ENCODE results near the gene GARS1.

The GARS1 gene

GRCh38 chr7:30594540-30595435 lies at the start of gene GARS1:
GARS1 (plus strand) TSS chr7:30594878; CDS start chr7:30594922, 44 bp downstream.
- peak; percentile 91 for DNase-seq (ENCODE audit: extremely low spot score)
- ChIA-PET POLR2A (interaction anchor here (0.7 kb wide), 1 partner anchor 18 kb away, joined by 3 read pairs; no protein-coding TSS in a partner anchor), CTCF (interaction anchor here (1.0 to 1.4 kb wide), 2 partner anchors 24 to 30 kb away, joined by 3 to 5 read pairs; no protein-coding TSS in a partner anchor)
- TF ChIP-seq CTCF (IDR thresholded peaks at IDR 0.05; ENCODE audit: control extremely low read depth, extremely low read depth, low read depth, missing control alignments), result no peak

DNA sequence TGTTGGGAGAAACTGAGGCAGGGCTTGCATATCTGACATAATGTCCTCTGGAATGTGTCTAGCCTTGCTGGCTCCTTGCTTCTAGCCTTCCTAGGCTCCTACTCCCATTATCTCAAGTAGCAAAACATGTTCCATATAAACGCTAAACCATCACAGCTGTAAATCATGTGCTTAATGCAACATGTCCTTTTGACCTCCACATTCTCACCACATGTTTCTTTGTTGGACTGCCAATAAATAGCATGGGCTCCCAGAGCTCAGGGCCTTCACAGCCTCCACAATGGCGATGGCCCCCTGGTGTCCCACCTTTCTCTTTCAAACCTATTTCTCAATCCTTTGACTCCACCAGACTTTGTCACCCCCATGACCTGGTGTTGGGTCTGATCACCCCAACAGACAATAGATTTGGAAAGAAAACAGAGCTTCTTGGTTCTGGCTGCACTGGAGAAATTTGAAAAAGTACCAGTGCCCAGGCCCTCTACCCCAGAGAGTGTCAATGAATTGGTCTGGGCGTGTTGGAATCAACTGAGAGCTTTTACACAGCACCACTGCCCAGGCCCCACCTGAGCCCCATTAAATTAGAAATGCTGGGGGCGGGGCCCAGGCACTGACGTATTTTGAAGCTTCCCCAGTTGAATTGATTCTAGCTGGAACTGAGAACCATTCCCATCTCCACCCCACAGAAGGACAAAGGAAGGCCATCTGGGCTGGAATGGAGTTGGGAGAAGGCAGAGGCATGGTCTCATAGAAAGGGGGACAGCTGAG lies 48.7 kb upstream of the GARS1 start:
- no peak for TF ChIP-seq CTCF (IDR thresholded peaks at IDR 0.05; ENCODE audit: control extremely low read depth, extremely low read depth, low read depth, missing control alignments)
- ChIA-PET CTCF (interaction anchor here (1.2 to 7.4 kb wide), 6 partner anchors 11 to 194 kb away, joined by 3 to 47 read pairs (median 20); no protein-coding TSS in a partner anchor), POLR2A (no interaction called here)
- no peak for DNase-seq (ENCODE audit: extremely low spot score)

DNA sequence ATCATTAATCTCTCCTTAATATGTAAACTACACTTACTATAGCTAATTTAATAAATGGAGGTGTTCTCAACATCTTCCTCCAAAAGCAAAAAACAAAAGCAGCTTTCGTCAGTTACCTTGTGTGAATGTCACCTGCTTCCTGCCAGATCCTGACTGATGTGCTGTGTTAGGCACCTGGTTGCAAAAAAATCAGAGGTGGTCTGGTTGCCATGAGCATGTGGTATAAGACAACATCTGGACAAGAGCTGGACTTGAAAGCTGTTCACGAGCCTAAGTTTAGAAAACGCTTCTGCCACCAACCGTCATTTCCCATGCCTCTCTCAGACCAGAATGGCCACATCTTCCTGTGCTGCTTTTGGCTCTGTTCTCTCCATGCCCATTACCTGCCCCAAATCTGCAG lies 48.1 kb upstream of the GARS1 start:
- ChIA-PET POLR2A (no interaction called here), CTCF (interaction anchor here (1.2 to 7.4 kb wide), 5 partner anchors 11 to 194 kb away, joined by 3 to 47 read pairs (median 22); no protein-coding TSS in a partner anchor)
- no peak for TF ChIP-seq CTCF (IDR thresholded peaks at IDR 0.05; ENCODE audit: control extremely low read depth, extremely low read depth, low read depth, missing control alignments)
- no peak for DNase-seq (ENCODE audit: extremely low spot score)

GRCh38 chr7:30548845-30549244 lies 45.8 kb upstream of the GARS1 start:
- POLR2A ChIA-PET, result no interaction called here
- peak; percentile 56 for DNase-seq (ENCODE audit: extremely low spot score)
- peak; percentile 62 for TF ChIP-seq CTCF (IDR thresholded peaks at IDR 0.05; ENCODE audit: control extremely low read depth, extremely low read depth, low read depth, missing control alignments)
- CTCF ChIA-PET, result interaction anchor here (0.8 to 9.3 kb wide), 18 partner anchors 9 to 402 kb away, joined by 3 to 107 read pairs (median 4); no protein-coding TSS in a partner anchor

GRCh38 chr7:30549931-30550493 lies 44.7 kb upstream of the GARS1 start:
- TF ChIP-seq CTCF (IDR thresholded peaks at IDR 0.05; ENCODE audit: control extremely low read depth, extremely low read depth, low read depth, missing control alignments), result no peak
- POLR2A ChIA-PET, result no interaction called here
- CTCF ChIA-PET, result interaction anchor here (0.8 to 9.3 kb wide), 15 partner anchors 8 to 403 kb away, joined by 3 to 107 read pairs (median 4); no protein-coding TSS in a partner anchor
- no peak for DNase-seq (ENCODE audit: extremely low spot score)

- no peak for DNase-seq (ENCODE audit: extremely low spot score)
- CTCF ChIA-PET, result interaction anchor here (1.3 to 9.3 kb wide), 3 partner anchors 8 to 188 kb away, joined by 3 to 107 read pairs (median 44); no protein-coding TSS in a partner anchor
- TF ChIP-seq CTCF (IDR thresholded peaks at IDR 0.05; ENCODE audit: control extremely low read depth, extremely low read depth, low read depth, missing control alignments), result no peak
- POLR2A ChIA-PET, result no interaction called here
Observed at GRCh38 chr7:30552330-30552729, 42.3 kb upstream of the GARS1 start.
